ENCODE results near the gene PLCG1.

The PLCG1 gene

GRCh38 chr20:41219824-41220223, 82.5 kb downstream of the PLCG1 start:
- no peak for DNase-seq

GRCh38 chr20:41221614-41222218, 84.4 kb downstream of the PLCG1 start:
- DNase-seq: no peak

- DNase-seq: no peak
Observed at GRCh38 chr20:41222296-41222695, 85.0 kb downstream of the PLCG1 start.

- DNase-seq: no peak
Observed at GRCh38 chr20:41222703-41223102, 85.4 kb downstream of the PLCG1 start.

- DNase-seq: no peak
Observed at GRCh38 chr20:41223112-41223511, 85.8 kb downstream of the PLCG1 start.

- no peak for DNase-seq
Observed at GRCh38 chr20:41224281-41224680, 86.9 kb downstream of the PLCG1 start.

- no peak for DNase-seq
Observed at GRCh38 chr20:41225091-41225490, 87.7 kb downstream of the PLCG1 start.

- no peak for DNase-seq
Observed at GRCh38 chr20:41226426-41226825, 89.1 kb downstream of the PLCG1 start.
